PC-9 (cell line): ENCODE measurements around the gene FGD4. TPM values are rescaled to one million over a fixed set of nuclear protein-coding genes. Genes with fewer than 3 reads are reported as not detected.

ENCODE experiments used
- BruUV-seq: library from RNA; stranded (reverse); fragments of 400-500 nt; replicated peaks from 2 replicates; lab custom pipeline; 2021; lab: Mats Ljungman, UMichigan
- CTCF ChIA-PET: fragments of 300-600 bp; sonication (Branson Sonifier 250); formaldehyde crosslinking; loops from one replicate; lab custom pipeline; 2022; ENCODE audit warnings: antibody characterized with exemption; lab: Charles Lee
- POLR2A ChIA-PET: fragments of 300-600 bp; sonication (Branson Sonifier 250); formaldehyde crosslinking; loops from one replicate; lab custom pipeline; 2022; ENCODE audit warnings: antibody characterized with exemption; ENCODE audit not compliant: unreplicated experiment; lab: Charles Lee
- DNase-seq, 2 experiments: peaks; one replicate each; pipeline versions ENCODE4 v3.0.0 to v3.0.0-alpha.2; 2015 to 2022; ENCODE audit warnings: mixed read lengths in 1 of 2
- H2AFZ ChIP-seq: fragments of 200-600 bp; sonication (generic); 2 replicates; pipeline ENCODE4 v1.8.1; 2017; ENCODE audit warnings: antibody characterized with exemption
- H3F3A ChIP-seq: fragments of 200-600 bp; sonication (generic); 2 replicates; pipeline ENCODE4 v1.8.1; 2017; ENCODE audit warnings: antibody characterized with exemption, mild to moderate bottlenecking, low read depth; ENCODE audit not compliant: insufficient read depth
- H3K27ac ChIP-seq: fragments of 200-600 bp; sonication (generic); 2 replicates; pipeline ENCODE4 v1.6.1; 2016; ENCODE audit warnings: mixed run types
- H3K27me3 ChIP-seq: fragments of 200-600 bp; sonication (generic); 2 replicates; pipeline ENCODE4 v1.6.1; 2016; ENCODE audit warnings: low read depth, mixed run types; ENCODE audit not compliant: insufficient read depth
- H3K36me3 ChIP-seq: fragments of 200-600 bp; sonication (generic); 2 replicates; pipeline ENCODE4 v1.6.1; 2016; ENCODE audit warnings: low read depth, mixed run types
- H3K4me1 ChIP-seq: fragments of 200-600 bp; sonication (generic); replicated peaks from 2 replicates; pipeline ENCODE4 v1.6.1; 2016; ENCODE audit warnings: mixed run types; ENCODE audit not compliant: insufficient read depth
- H3K4me2 ChIP-seq: fragments of 200-600 bp; sonication (generic); 2 replicates; pipeline ENCODE4 v1.6.1; 2017; ENCODE audit warnings: mixed run types
- H3K4me3 ChIP-seq: fragments of 200-600 bp; sonication (generic); 2 replicates; pipeline ENCODE4 v1.6.1; 2016; ENCODE audit warnings: mixed run types
- H3K79me2 ChIP-seq: fragments of 200-600 bp; sonication (generic); 2 replicates; pipeline ENCODE4 v1.6.1; 2017; ENCODE audit warnings: low read depth, mixed run types
- H3K9me2 ChIP-seq: fragments of 200-600 bp; sonication (generic); 2 replicates; pipeline ENCODE4 v1.8.1; 2017; ENCODE audit warnings: mild to moderate bottlenecking; ENCODE audit not compliant: insufficient read depth
- H3K9me3 ChIP-seq: fragments of 200-600 bp; sonication (generic); 2 replicates; pipeline ENCODE4 v1.8.1; 2016; ENCODE audit warnings: low read depth; ENCODE audit not compliant: insufficient read depth
- H4K20me1 ChIP-seq: fragments of 200-600 bp; sonication (generic); 2 replicates; pipeline ENCODE4 v1.8.1; 2017; ENCODE audit not compliant: insufficient read depth
- EZH2 ChIP-seq: fragments of 200-600 bp; sonication (generic); IDR thresholded peaks from 2 replicates; pipeline ENCODE4 v1.8.0; 2017; ENCODE audit warnings: antibody characterized with exemption, low read depth
- intact Hi-C: fragments of 100-400 bp; cut with micrococcal nuclease; formaldehyde crosslinking; loops from one replicate; pipeline ENCODE4 v1.10.0; 2022; ENCODE audit not compliant: unreplicated experiment
- total RNA-seq: library from RNA; stranded (reverse); gene quantifications from 2 replicates; pipeline ENCODE4 v1.2.3, GENCODE V29; 2021
- TF ChIP-seq, protein P1 (sequence below): fragments of 200-600 bp; sonication (generic); conservative IDR thresholded peaks from 2 replicates; pipeline ENCODE4 v1.6.1; 2017; ENCODE audit warnings: mixed run types, antibody characterized with exemption, mild to moderate bottlenecking, moderate library complexity

FGD4 gene
- total RNA-seq, 1 experiment from 2014 or later = 28.3 TPM

DNA sequence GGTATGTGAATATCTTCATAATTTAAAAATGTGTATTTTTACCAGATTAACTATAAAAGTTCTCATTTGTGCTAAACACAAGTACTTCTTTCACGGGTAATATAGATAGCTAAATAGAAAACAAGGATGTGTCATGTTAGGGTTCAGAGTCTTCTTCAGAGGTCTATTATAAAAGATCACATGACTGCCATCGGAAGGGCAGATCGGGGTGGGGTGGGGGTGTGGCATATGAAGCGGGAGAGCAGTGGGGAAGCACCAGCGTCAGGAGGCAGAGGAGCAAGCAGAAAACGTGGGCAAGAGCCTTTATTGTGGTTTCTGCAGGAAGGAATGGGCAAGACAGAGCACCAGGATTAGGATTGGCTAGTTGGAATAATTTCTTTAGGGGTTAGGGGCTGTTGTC is 216.1 kb downstream of the FGD4 start:
- Histone ChIP-seq H4K20me1 (no peaks in the 10 kb centered on the region), H2AFZ (no peak overlapping the region), H3K79me2 (no peaks in the 10 kb centered on the region), H3K4me2 (no peak overlapping the region), H3F3A (no peaks in the 10 kb centered on the region), H3K9me2 (no peaks in the 10 kb centered on the region), H3K36me3 (no peaks in the 10 kb centered on the region), H3K27ac (no peak overlapping the region), H3K27me3 (no peaks in the 10 kb centered on the region), H3K4me1 (no peaks in the 10 kb centered on the region), H3K9me3 (no peaks in the 10 kb centered on the region), H3K4me3 (no peak overlapping the region)
- CTCF ChIA-PET = no interaction called here
- DNase-seq = no peak
- intact Hi-C loops = no loop called here
- TF ChIP-seq, protein P1, sequence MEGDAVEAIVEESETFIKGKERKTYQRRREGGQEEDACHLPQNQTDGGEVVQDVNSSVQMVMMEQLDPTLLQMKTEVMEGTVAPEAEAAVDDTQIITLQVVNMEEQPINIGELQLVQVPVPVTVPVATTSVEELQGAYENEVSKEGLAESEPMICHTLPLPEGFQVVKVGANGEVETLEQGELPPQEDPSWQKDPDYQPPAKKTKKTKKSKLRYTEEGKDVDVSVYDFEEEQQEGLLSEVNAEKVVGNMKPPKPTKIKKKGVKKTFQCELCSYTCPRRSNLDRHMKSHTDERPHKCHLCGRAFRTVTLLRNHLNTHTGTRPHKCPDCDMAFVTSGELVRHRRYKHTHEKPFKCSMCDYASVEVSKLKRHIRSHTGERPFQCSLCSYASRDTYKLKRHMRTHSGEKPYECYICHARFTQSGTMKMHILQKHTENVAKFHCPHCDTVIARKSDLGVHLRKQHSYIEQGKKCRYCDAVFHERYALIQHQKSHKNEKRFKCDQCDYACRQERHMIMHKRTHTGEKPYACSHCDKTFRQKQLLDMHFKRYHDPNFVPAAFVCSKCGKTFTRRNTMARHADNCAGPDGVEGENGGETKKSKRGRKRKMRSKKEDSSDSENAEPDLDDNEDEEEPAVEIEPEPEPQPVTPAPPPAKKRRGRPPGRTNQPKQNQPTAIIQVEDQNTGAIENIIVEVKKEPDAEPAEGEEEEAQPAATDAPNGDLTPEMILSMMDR = no peak
- POLR2A ChIA-PET = no interaction called here
- BruUV-seq = no TSS peak

DNA sequence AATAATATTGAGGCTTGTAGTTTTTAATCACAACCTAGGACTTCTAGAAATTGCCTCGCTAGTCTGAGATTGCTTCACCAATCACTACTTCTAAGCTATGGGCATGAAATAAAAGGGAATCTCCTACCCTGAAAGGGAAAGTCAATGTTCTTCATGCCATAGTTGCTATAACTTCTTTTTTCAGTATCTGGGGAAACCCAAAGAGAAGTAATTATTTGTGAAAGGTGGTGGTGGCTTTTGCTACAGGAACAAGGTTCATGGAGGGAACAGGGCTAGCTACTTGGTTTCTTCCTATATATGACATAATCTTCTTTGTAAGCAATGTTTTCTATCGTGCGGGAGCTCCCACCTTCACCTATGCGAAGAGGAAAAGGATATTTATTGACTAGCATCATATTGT is 218.2 kb downstream of the FGD4 start:
- Histone ChIP-seq H3K9me3 (no peaks in the 10 kb centered on the region), H3K4me3 (no peak overlapping the region), H3K79me2 (no peaks in the 10 kb centered on the region), H4K20me1 (no peaks in the 10 kb centered on the region), H3K4me2 (no peak overlapping the region), H3K27me3 (no peaks in the 10 kb centered on the region), H3K36me3 (no peaks in the 10 kb centered on the region), H3K4me1 (no peaks in the 10 kb centered on the region), H2AFZ (no peak overlapping the region), H3K9me2 (no peaks in the 10 kb centered on the region), H3K27ac (no peak overlapping the region), H3F3A (no peaks in the 10 kb centered on the region)
- POLR2A ChIA-PET = no interaction called here
- no peak for TF ChIP-seq EZH2
- TF ChIP-seq, protein P1 = no peak
- BruUV-seq = no TSS peak
- no peak for DNase-seq
- intact Hi-C loops = no loop called here
- CTCF ChIA-PET = interaction anchor here (0.6 kb wide), 1 partner anchor 225 kb away, joined by 10 read pairs; no protein-coding TSS in a partner anchor

DNA sequence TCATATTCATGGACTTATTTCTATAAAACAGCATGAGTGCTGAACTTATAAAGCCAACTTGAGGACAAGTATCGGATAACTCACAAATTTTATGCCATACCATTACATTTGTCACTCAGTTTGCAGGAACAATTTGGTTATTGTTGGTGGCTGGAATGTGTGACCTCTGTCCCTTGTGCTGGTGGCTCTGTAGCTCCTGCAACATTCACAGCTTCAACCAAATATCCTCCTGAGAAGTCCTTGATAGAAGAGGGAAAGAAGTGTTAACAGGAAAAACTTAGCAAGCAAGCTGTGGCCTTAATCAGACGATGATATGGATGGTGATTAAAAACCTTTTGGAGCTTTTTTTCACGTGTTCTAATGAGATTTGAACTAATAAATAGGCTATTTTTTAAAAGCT is 218.8 kb downstream of the FGD4 start:
- H3K4me1 ChIP-seq = no peaks in the 10 kb centered on the region
- H4K20me1 ChIP-seq = no peaks in the 10 kb centered on the region
- H3K79me2 ChIP-seq = no peaks in the 10 kb centered on the region
- BruUV-seq = no TSS peak
- no peak overlapping the region for H3K27ac ChIP-seq
- H3K27me3 ChIP-seq = no peaks in the 10 kb centered on the region
- no peak overlapping the region for H3K4me3 ChIP-seq
- no peaks in the 10 kb centered on the region for H3F3A ChIP-seq
- intact Hi-C loops = no loop called here
- H3K4me2 ChIP-seq = no peak overlapping the region
- TF ChIP-seq EZH2 = no peak
- TF ChIP-seq, protein P1 = no peak
- H3K9me3 ChIP-seq = no peaks in the 10 kb centered on the region
- DNase-seq = no peak
- H3K9me2 ChIP-seq = no peaks in the 10 kb centered on the region
- CTCF ChIA-PET = interaction anchor here (0.6 kb wide), 1 partner anchor 226 kb away, joined by 10 read pairs; no protein-coding TSS in a partner anchor
- H3K36me3 ChIP-seq = no peaks in the 10 kb centered on the region
- H2AFZ ChIP-seq = no peak overlapping the region
- POLR2A ChIA-PET = interaction anchor here (0.6 kb wide), 1 partner anchor 128 kb away, joined by 3 read pairs; no protein-coding TSS in a partner anchor
